ENCODE measurements around the gene KIF22. TPM values are rescaled to one million over a fixed set of nuclear protein-coding genes. Genes with fewer than 3 reads are reported as not detected.

KIF22 gene
- total RNA-seq, 1 experiment from 2014 or later: 87.6 TPM

DNA sequence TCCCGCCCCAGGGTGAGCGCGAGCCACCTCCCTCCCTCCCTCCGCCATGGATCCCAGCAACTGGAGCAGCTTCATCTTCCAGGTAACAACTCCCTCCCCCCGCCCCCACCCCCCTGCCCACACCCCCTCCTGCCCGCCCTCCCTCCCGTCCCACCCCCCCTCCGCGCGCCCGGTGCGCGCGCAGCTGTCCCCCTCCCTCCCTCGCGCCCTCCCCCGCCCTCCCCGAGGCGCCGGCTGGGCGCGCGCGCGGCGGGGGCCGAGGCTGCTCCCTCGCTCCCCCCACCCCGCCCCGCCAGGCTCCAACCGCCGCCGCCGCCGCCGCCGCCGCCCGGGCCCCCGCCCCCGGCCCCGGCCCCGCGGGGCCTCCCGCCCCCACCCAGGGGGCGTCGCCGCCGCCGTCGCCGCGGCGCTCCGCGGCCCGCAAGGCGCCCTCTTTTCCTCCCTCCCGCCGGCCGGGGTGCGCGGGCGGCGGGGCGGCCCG lies 15.6 kb downstream of the KIF22 start, which contains the start of gene MAZ:
Gene MAZ (plus strand): TSS at position 431 of the 481 bp plus-strand sequence. CDS start 173 bp downstream, outside the sequence.
- DNase-seq (no peak), ATAC-seq (peak; percentile 7)
- Histone ChIP-seq H3K36me3 (ENCODE audit: low read depth, low read length) (peaks cover 5% of the 10 kb centered on the region; the same call in 1 of the 2 replicates), H3K79me2 (ENCODE audit: low read length) (peaks cover 35% of the 10 kb centered on the region), H3K9me2 (replicated peaks; ENCODE audit: low read length) (no peaks in the 10 kb centered on the region), H3K27me3 (ENCODE audit: low read length) (no peaks in the 10 kb centered on the region), H3K27ac (ENCODE audit: low read length) (peak within 1 kb of the TSS; percentile 75), H3K4me3 (ENCODE audit: low read length) (peak within 1 kb of the TSS; percentile 83), H3K4me2 (ENCODE audit: low read length) (peak within 1 kb of the TSS; percentile 97), H3K4me1 (ENCODE audit: insufficient read depth, low read length) (peaks cover 34% of the 10 kb centered on the region), H2AFZ (ENCODE audit: low read length) (peak within 1 kb of the TSS; percentile 61), H3K9me3 (ENCODE audit: low read length) (no peaks in the 10 kb centered on the region), H3F3A (ENCODE audit: low read length, unreplicated experiment) (no peaks in the 10 kb centered on the region), H4K20me1 (ENCODE audit: low read length) (0 out of 2 replicates have a peak, but pooled peaks cover 6% of the 10 kb centered on the region), H3K9ac (ENCODE audit: low read length) (peak within 1 kb of the TSS; percentile 83)
- ChIA-PET POLR2A (ENCODE audit: unreplicated experiment) (interaction anchor here (0.5 to 0.6 kb wide), 3 partner anchors 10 to 111 kb away, joined by 3 to 7 read pairs (median 4); no protein-coding TSS in a partner anchor), CTCF (interaction anchor here (1.0 kb wide), 1 partner anchor 106 kb away, joined by 7 read pairs; no protein-coding TSS in a partner anchor)
- TF ChIP-seq CTCF (conservative IDR thresholded peaks at IDR 0.05; ENCODE audit: low read depth, low read length) (no peak), EZH2 (IDR thresholded peaks at IDR 0.05; ENCODE audit: low read length, unreplicated experiment) (no peak), EZH2phosphoT487 (IDR thresholded peaks at IDR 0.05; ENCODE audit: borderline replicate concordance, low read length) (no peak)
- BruUV-seq (replicated peaks): no TSS peak
- intact Hi-C loops (cut with micrococcal nuclease): loop anchor here (5.0 kb wide), 1 partner anchor 104 kb away; no protein-coding TSS in a partner anchor

DNA sequence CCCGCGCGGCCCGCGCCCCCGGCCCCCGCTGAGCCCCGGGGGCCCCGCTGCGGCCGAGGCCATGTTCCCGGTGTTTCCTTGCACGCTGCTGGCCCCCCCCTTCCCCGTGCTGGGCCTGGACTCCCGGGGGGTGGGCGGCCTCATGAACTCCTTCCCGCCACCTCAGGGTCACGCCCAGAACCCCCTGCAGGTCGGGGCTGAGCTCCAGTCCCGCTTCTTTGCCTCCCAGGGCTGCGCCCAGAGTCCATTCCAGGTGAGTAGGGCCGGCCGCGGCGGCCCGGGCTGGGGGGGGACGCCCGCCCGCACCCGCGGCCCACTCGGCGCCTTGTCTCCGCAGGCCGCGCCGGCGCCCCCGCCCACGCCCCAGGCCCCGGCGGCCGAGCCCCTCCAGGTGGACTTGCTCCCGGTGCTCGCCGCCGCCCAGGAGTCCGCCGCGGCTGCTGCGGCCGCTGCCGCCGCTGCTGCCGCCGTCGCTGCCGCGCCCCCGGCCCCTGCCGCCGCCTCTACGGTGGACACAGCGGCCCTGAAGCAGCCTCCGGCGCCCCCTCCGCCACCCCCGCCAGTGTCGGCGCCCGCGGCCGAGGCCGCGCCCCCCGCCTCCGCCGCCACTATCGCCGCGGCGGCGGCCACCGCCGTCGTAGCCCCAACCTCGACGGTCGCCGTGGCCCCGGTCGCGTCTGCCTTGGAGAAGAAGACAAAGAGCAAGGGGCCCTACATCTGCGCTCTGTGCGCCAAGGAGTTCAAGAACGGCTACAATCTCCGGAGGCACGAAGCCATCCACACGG lies 16.3 kb downstream of the KIF22 start:
- CTCF ChIA-PET: interaction anchor here (0.6 to 1.2 kb wide), 3 partner anchors 9 to 107 kb away, joined by 3 to 9 read pairs (median 7); partner anchors contain the start of gene PAGR1
- H3K27me3 ChIP-seq (ENCODE audit: low read length): no peaks in the 10 kb centered on the region
- H3K27ac ChIP-seq (ENCODE audit: low read length): peak overlapping the region; percentile 73
- H3K4me2 ChIP-seq (ENCODE audit: low read length): peak overlapping the region; percentile 97
- H3K79me2 ChIP-seq (ENCODE audit: low read length): peaks cover 35% of the 10 kb centered on the region
- peak overlapping the region; percentile 61; the same call in 1 of the 2 replicates for H2AFZ ChIP-seq (ENCODE audit: low read length)
- BruUV-seq (replicated peaks): no TSS peak
- no peak for TF ChIP-seq CTCF (conservative IDR thresholded peaks at IDR 0.05; ENCODE audit: low read depth, low read length)
- TF ChIP-seq EZH2phosphoT487 (IDR thresholded peaks at IDR 0.05; ENCODE audit: borderline replicate concordance, low read length): no peak
- no peak for TF ChIP-seq EZH2 (IDR thresholded peaks at IDR 0.05; ENCODE audit: low read length, unreplicated experiment)
- intact Hi-C loops (cut with micrococcal nuclease): loop anchor here (5.0 kb wide), 1 partner anchor 105 kb away; no protein-coding TSS in a partner anchor
- no peaks in the 10 kb centered on the region; the same call in 1 of the 2 replicates for H3K36me3 ChIP-seq (ENCODE audit: low read depth, low read length)
- no peaks in the 10 kb centered on the region for H3K9me2 ChIP-seq (replicated peaks; ENCODE audit: low read length)
- ATAC-seq (no peak), DNase-seq (peak; percentile 50)
- H3K9me3 ChIP-seq (ENCODE audit: low read length): no peaks in the 10 kb centered on the region
- peak overlapping the region; percentile 83 for H3K9ac ChIP-seq (ENCODE audit: low read length)
- H3K4me1 ChIP-seq (ENCODE audit: insufficient read depth, low read length): peaks cover 39% of the 10 kb centered on the region
- H3F3A ChIP-seq (ENCODE audit: low read length, unreplicated experiment): no peaks in the 10 kb centered on the region
- H4K20me1 ChIP-seq (ENCODE audit: low read length): 0 out of 2 replicates have a peak, but pooled peaks cover 6% of the 10 kb centered on the region
- POLR2A ChIA-PET (ENCODE audit: unreplicated experiment): interaction anchor here (0.6 kb wide), 2 partner anchors 18 to 110 kb away, joined by 3 to 7 read pairs; no protein-coding TSS in a partner anchor
- peak overlapping the region; percentile 83 for H3K4me3 ChIP-seq (ENCODE audit: low read length)

Measured in PC-3 (cell line).